Mesodermal cell (in vitro differentiated cells): ENCODE results near the gene NUFIP1.
"Not testable (repeated sequence)": the region's sequence is repeated elsewhere in the genome, so short reads cannot be mapped to it uniquely, and the experiment has no call there.

Experiments used
- H3K27ac ChIP-seq: 2 replicates; pipeline ENCODE4 v1.7.0; 2013; ENCODE audit warnings: mild to moderate bottlenecking, low read depth, low read length, moderate library complexity; ENCODE audit not compliant: severe bottlenecking
- H3K36me3 ChIP-seq: 2 replicates; pipeline ENCODE4 v1.7.1; 2013; ENCODE audit warnings: mild to moderate bottlenecking, low read length, moderate library complexity; ENCODE audit not compliant: control insufficient read depth, insufficient read depth
- H3K4me1 ChIP-seq: one replicate; pipeline ENCODE4 v1.7.1; 2013; ENCODE audit warnings: mild to moderate bottlenecking, low read length; ENCODE audit not compliant: insufficient read depth, control insufficient read depth, poor library complexity, severe bottlenecking
- H3K4me3 ChIP-seq: 2 replicates; pipeline ENCODE4 v1.7.0; 2013; ENCODE audit warnings: low read length, control low read depth, mild to moderate bottlenecking; ENCODE audit not compliant: insufficient read depth, poor library complexity, severe bottlenecking; ENCODE audit errors: extremely low read depth
- H3K9me3 ChIP-seq: 2 replicates; pipeline ENCODE4 v1.7.1; 2013; ENCODE audit warnings: mild to moderate bottlenecking, low read length, moderate library complexity; ENCODE audit not compliant: control insufficient read depth
- WGBS, 2 experiments: methylation state at CpG; one replicate each; pipeline ENCODE4 v1.1.5; 2013; ENCODE audit warnings: missing lambda C conversion rate in 2 of 2; ENCODE audit not compliant: insufficient coverage in 2 of 2; 5-methylcytosine and 5-hydroxymethylcytosine counted together

The NUFIP1 gene

DNA sequence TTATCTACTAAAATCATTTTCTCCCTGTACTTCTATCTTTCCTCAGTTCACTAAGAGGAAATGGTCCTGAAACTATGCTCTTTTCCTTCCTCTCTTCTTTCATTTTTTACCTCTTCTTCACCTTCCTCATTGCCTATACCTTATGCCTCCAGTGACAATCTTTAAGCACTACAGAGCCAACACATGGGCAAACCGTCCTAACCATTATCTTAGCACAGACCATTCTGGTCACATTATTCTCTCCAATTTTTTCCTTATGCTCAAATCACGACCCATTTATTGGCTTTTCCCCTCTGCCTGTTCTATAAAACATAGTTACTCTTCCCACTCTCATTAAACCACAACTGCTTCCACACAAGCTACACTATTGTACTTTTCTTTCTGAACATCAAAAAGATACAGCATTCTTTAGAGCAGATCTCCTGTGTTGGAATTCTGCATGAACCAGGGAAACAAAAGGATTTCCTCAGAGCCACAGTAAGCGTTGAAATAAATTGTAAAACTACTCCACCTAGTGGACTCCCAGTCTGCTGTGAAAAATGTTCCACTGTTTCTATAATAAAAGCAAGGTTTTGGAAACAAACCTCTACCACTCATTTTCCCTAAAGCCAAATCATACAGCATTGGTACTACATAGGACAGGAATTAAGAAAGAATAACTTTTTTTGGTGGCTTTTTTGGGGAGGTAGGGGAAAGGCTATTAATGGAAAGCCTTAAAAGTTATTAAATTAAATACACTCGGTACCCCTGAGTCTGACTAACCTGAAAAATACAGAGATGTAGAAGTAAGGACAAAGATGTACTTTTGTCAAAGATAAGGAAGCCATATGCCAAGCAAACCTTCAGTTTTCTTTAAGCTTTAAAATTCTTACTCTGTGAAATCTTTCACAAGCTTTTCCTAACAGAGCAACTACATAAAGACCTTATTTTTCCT, 19.5 kb downstream of the NUFIP1 start:
- H3K27ac ChIP-seq = no peak overlapping the region
- WGBS, 2 experiments = 68 to 88% methylated on average over 2 of the region's 4 CpGs
- H3K4me3 ChIP-seq = no peak overlapping the region
- no peaks in the 10 kb centered on the region for H3K4me1 ChIP-seq
- H3K36me3 ChIP-seq = peaks cover 28% of the 10 kb centered on the region
- H3K9me3 ChIP-seq = no peaks in the 10 kb centered on the region

DNA sequence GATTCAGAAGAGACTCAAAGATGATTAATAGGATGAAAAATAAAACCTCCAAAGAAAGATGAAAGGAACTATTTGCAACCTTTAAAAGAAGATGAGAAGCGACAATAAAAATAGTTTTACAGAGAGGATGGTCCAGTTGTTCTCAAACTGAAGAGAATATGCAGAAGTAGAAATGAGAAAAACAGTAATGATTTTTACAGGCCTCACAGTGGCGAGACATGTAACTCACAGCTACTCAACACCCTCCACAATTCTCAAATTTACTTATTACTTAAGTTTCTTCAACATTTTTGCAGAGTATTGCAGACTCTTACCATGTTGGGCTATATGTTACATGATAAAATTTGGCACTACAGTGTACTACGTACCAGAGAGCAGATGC, 20.8 kb downstream of the NUFIP1 start:
- 89 to 100% methylated on average over 1 to 2 of the region's 3 CpGs for WGBS, 2 experiments
- Histone ChIP-seq H3K27ac (no peak overlapping the region), H3K36me3 (peaks cover 37% of the 10 kb centered on the region), H3K4me3 (no peak overlapping the region), H3K4me1 (no peaks in the 10 kb centered on the region), H3K9me3 (peaks cover 6% of the 10 kb centered on the region)

DNA sequence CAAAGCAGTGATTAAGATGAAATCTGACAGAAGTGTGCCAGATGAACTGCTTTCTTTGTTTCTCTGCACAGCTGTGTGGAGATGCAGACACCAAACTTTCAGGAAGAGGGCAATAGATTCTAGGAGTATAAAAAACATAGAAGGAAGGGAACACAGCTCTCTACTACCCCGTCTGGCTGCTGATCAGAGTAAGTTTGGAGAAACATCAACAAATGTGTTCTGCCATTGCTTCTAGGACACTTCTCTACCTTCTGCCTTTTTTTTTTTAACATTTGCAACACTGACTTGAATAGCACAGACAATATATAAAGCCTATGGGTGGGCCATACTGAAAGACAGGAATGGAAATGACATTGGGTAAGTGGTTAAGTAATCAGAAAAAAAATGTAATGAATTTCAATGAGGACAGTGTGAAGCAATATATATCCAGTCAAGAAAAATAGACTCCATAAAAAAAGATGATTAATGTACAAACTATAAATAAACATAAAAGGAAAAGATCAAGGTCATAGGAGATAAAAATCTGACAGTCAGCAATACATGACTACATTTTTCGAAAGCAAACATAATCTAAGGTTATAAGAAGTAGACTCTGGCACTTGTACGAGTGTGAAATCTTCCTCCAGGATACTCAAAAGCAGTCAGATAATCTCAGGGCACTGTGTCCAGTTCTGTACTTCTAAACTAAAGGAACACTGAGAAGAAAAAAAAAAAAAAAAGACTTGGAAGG, 21.4 kb downstream of the NUFIP1 start:
- Histone ChIP-seq H3K4me3 (no peak overlapping the region), H3K36me3 (peaks cover 42% of the 10 kb centered on the region), H3K4me1 (no peaks in the 10 kb centered on the region), H3K27ac (no peak overlapping the region), H3K9me3 (peaks cover 6% of the 10 kb centered on the region)
- 90% methylated on average over 2 of the region's 3 CpGs; no CpG with 5 or more reads in 1 of the 2 experiments for WGBS, 2 experiments

DNA sequence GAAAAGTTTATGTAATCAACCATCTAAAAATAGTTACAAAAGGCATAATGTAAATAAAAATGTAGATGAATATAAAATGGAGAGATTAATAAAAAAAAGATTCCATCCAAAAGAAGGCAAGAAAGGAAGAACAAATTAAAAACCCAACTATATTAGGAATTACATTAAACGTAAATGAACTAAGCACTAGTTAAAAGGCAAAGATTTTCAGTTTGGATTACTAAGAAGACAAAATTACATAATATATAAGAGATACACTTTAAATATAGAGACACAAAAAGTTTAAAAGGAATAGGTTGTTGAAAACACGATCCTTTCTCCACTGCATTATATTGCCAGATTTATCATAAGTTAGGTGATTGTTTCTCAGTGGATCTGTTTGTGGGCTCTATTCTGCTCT, 27.3 kb downstream of the NUFIP1 start:
- WGBS, 2 experiments = no CpG with 5 or more reads among the region's 2 CpGs
- H3K4me3 ChIP-seq = no peak overlapping the region
- peaks cover 59% of the 10 kb centered on the region for H3K36me3 ChIP-seq
- peaks cover 6% of the 10 kb centered on the region for H3K9me3 ChIP-seq
- no peak overlapping the region for H3K27ac ChIP-seq
- no peaks in the 10 kb centered on the region for H3K4me1 ChIP-seq

DNA sequence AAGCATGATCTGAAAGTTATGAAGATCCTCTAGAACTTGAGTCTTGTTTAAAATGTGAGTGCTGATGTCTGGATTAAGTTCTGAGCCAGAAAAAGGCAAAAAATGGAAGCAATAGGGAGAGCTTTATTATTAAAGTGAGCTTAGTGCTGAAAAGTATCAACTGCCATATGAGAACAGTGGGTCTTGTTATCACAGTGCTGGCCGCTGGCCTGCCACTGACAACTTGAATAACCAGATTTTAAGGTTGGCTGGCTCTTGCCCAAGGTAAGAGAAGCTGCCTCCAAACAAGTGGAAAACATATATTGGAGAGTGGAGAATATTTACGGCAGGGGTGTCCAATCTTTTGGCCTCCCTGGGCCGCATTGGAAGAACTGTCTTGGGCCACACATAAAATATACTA, 33.9 kb downstream of the NUFIP1 start:
- no peaks in the 10 kb centered on the region for H3K9me3 ChIP-seq
- 80 to 100% methylated on average over 1 of the region's 3 CpGs for WGBS, 2 experiments
- no peak overlapping the region for H3K4me3 ChIP-seq
- no peak overlapping the region for H3K27ac ChIP-seq
- peaks cover 20% of the 10 kb centered on the region for H3K36me3 ChIP-seq
- H3K4me1 ChIP-seq = no peaks in the 10 kb centered on the region

DNA sequence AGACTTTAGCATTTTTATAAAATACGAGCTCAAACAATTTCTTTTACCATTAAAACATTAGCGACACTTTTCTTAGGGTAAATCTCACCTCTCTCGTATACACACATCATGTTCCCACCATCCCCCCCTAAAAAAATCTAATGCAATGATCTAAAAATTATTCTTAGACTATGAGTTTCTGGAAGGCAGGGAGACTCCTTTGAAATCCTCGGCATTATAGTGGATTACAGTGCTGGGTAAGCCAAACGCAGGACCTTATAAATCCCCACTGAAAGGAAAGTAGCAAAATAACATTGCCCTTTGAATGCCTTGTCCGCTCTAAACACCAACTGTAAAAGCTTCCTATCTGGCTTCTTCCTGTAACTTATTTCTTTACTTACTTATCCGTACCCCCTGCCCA, 35.0 kb downstream of the NUFIP1 start:
- WGBS, 2 experiments = 94 to 95% methylated on average over 4 to 5 of the region's 7 CpGs
- no peaks in the 10 kb centered on the region for H3K4me1 ChIP-seq
- no peak overlapping the region for H3K4me3 ChIP-seq
- peaks cover 21% of the 10 kb centered on the region for H3K36me3 ChIP-seq
- H3K9me3 ChIP-seq = no peaks in the 10 kb centered on the region
- H3K27ac ChIP-seq = no peak overlapping the region

DNA sequence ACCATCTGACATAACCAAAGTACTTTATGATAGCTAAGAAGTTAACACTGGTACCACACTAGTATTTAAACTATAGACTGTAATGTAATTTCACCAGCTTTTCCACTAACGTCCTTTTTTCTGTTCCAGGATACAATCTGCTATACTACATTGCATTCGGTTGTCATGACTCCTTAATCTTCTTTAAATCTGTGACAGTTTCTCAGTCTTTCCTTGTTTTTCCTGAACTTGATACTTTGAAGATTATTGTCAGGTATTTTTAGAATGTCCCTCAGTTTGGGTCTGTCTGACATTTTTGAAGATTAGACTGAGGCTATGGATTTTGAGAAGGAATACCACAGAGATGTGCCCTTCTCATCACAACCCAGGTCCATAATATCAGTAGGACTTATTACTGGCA, 36.6 kb downstream of the NUFIP1 start:
- no peaks in the 10 kb centered on the region for H3K9me3 ChIP-seq
- H3K4me1 ChIP-seq = no peaks in the 10 kb centered on the region
- no peak overlapping the region for H3K27ac ChIP-seq
- 88 to 94% methylated on average over 2 of the region's 2 CpGs for WGBS, 2 experiments
- H3K4me3 ChIP-seq = no peak overlapping the region
- H3K36me3 ChIP-seq = peaks cover 28% of the 10 kb centered on the region

DNA sequence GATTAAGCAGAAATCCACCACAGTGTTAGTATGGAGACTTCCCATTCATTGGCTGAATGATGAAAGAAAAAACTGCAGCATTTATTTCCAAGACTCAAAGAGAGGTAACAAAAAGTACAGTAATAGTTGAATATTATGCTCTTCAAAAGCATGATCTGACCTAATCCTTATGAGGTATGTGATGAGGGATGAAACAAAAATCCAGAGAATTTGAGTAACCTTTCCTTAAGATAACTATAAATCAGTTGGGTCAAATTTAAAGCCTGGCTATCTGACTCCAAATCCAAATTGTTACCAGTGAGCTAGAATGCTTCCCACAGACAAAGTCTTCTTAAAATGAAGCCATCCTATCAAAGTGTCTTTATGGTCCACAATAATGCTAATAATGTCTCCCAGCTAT, 38.1 kb downstream of the NUFIP1 start:
- no peaks in the 10 kb centered on the region for H3K9me3 ChIP-seq
- no peak overlapping the region for H3K27ac ChIP-seq
- no peak overlapping the region for H3K4me3 ChIP-seq
- H3K36me3 ChIP-seq = peaks cover 28% of the 10 kb centered on the region
- H3K4me1 ChIP-seq = no peaks in the 10 kb centered on the region

DNA sequence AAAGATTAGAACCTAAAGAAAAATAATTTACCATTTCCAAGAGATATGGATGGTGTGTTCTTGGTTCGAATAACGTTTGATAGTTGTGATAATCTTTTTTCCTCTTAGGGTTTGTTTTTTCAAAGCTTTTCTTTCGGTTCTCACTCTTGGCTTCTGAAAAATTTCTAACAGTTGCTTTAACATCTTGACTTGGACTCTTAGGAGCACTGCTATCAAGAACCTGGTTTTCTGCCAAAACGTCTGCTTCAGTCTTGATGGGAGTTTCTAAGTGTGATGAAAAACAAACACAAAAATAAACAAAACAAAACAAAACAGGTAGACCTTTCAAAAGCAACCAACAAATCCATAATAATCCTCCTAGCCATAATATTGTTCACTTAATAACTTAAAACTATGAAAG, 45.9 kb downstream of the NUFIP1 start:
- WGBS, 2 experiments = no CpG with 5 or more reads among the region's 4 CpGs
- not testable (repeated sequence) for H3K27ac ChIP-seq, H3K4me3 ChIP-seq, H3K9me3 ChIP-seq, H3K4me1 ChIP-seq
- H3K36me3 ChIP-seq = peaks cover 12% of the 10 kb centered on the region

DNA sequence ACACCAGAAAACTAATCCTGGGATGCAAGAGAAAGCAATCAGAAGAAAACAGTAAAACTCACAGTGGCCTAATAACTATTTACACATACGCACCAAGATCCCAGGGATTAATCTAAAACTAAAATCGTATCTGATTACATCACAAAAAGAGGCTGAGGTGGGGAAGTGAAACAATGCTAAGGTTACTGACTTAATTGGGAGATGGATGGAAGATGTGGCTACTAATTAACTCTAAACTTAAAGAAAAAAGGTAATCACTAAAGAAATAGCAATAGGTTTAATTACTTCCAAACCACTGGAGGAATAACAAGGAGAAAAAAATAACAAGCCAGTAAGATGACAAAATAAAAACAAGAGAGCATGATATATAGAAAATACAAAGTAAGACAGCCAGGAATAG, 50.4 kb downstream of the NUFIP1 start:
- H3K27ac ChIP-seq = no peak overlapping the region
- peaks cover 2% of the 10 kb centered on the region for H3K9me3 ChIP-seq
- WGBS, 2 experiments = no CpG with 5 or more reads among the region's 2 CpGs
- H3K4me3 ChIP-seq = no peak overlapping the region
- no peaks in the 10 kb centered on the region for H3K4me1 ChIP-seq
- H3K36me3 ChIP-seq = peaks cover 7% of the 10 kb centered on the region

DNA sequence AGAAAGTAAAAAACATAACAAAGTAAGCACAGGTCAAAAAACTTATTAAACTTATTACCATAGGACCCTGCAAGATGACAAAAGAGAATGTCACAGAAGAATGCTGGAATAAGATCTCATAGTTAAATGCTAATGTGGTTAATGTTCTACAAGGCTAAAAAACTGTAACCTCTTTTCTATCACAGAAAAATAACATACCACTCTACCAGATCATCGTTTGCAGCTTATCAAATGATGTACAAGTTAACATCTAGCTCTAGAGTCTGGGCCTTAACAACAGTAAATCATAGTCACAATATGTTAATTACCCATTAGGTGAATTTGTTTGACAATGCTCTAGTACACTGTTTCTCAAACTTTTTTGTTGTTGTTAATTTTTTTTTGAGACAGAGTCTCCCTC, 53.0 kb downstream of the NUFIP1 start:
- Histone ChIP-seq H3K4me1 (no peaks in the 10 kb centered on the region), H3K9me3 (peaks cover 2% of the 10 kb centered on the region), H3K36me3 (no peaks in the 10 kb centered on the region), H3K27ac (no peak overlapping the region), H3K4me3 (no peak overlapping the region)
- WGBS, 2 experiments = 80% methylated on average over 1 of the region's 1 CpG; no CpG with 5 or more reads in 1 of the 2 experiments
